Fibroblast of skin of right quadriceps (primary cell): Measurements from ENCODE around the gene VIPR2.
"Not testable (repeated sequence)": the region's sequence is repeated elsewhere in the genome, so short reads cannot be mapped to it uniquely, and the experiment has no call there.

Experiments used
- DNase-seq: peaks from one replicate; pipeline ENCODE4 v3.0.0-alpha.2; 2013

VIPR2 gene, protein sequence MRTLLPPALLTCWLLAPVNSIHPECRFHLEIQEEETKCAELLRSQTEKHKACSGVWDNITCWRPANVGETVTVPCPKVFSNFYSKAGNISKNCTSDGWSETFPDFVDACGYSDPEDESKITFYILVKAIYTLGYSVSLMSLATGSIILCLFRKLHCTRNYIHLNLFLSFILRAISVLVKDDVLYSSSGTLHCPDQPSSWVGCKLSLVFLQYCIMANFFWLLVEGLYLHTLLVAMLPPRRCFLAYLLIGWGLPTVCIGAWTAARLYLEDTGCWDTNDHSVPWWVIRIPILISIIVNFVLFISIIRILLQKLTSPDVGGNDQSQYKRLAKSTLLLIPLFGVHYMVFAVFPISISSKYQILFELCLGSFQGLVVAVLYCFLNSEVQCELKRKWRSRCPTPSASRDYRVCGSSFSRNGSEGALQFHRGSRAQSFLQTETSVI

DNA sequence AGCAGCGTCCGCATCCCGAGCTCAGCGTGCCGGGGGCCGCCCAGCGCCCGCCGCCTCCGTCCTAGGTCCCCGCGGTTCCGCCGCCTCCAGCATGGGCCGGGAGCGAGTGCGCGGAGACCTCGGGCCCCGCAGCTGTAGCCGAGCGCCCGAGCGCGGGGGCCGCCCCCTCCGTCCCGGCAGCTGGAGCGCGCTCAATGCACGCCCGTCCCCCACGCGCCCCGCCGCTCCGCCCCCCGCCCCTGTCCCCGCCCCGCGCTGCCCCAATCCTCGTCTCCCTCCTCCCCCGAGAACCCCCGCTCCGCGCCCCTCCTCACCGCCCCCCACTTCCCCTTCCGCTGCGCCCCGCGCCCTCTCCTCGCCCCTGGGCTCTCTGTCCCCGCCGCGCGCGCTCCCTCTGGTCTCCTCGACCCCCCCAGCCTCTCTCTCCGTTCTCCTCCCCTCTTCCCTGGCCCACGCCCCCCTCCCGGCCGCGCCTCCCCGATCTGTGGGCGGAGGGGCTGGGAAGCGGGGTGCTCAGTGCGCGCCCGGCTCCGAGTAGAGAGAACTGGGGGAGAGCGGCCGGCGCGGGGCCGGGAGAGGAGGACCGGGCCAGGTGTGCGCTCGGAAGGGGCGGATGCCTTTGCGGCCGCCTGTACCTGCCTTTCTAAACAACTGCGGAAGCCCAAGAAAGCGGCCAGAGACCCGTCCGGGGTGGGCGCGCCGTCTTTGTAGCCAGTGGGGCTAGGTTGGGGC, at the start of gene VIPR2:
VIPR2 (minus strand) TSS at position 110 of the 732 bp plus-strand sequence; CDS start at position 14, 96 bp downstream.
- DNase-seq = no peak

DNA sequence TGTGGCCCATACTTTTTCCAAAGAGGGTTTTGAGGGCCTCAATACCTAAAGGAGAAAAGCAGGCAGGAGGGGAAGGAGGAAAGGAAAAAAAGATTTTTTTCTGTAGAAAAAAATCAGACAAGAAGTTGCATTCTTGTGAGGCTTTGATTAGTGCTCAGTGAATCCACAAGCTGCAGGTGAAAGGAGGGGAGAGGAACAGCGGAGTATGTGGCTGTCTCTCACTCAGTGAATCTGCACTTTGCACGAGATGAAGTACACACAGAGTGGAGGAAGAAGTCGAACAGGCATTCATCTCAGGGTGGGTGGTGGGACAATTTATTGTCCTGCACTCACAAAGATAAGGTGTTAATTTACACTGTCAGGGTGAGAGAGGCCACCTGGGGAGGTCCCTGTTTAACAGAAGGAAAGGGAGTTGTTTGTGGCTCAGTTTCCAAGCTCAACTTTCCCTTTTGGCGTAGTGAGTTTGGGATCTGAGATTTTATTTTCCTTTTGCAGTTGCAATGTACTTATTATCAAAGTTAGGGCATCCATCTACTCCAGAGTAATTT, 49.0 kb upstream of the VIPR2 start:
- no peak for DNase-seq

DNA sequence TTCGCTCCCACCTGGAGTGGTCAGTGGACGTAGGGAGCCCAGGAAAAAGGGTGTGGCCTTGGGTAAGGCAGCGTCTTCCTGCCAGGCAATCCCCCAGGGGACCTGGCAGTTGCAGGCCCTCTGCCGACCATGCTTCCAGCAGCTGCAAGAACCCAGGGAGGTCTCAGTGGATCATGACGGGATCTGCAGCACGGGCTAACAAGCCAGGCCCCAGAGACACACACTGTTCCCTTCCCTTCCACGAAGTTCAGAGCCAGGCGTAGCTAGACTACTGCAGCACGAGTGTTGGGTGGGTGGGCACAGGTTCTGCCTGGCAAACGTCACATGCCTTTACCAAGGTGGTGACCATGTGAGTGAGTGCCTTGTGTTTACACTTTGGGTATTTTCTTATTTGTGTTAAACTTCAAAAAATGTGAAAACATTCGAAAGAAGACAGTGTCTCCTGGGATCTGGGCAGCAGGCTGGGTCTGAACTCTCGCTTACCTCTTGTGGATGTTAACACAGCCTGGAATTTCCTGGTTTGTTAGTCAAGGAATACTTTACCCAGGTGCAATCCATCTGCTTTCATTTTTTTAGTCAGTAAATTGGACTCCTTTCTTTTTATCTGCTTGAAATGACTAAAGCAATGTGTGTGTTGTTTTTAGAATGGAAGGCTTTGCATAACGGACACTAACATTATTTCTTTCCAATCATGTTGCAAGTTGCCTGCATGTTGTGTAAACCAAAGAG, 48.2 kb upstream of the VIPR2 start:
- no peak for DNase-seq

DNA sequence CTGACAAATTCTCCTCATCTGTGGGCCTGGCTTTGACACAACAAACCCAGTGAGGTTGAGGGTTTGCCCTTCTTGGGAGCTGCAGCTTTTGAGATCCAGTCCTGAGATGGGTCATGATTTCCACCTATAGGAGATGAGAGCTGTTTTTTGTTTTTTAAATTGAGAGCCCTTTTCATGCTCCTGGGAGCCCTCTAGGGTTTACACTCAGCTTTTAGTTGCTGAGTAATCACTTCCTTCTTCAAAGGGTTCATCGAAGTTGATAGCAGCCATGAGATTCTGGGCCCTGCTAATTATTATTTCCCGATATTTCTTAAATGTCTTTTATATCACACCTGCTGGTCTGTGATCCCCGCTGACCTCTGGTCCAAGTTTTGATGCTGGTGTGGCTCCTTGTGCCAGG, 47.3 kb upstream of the VIPR2 start:
- no peak for DNase-seq

DNA sequence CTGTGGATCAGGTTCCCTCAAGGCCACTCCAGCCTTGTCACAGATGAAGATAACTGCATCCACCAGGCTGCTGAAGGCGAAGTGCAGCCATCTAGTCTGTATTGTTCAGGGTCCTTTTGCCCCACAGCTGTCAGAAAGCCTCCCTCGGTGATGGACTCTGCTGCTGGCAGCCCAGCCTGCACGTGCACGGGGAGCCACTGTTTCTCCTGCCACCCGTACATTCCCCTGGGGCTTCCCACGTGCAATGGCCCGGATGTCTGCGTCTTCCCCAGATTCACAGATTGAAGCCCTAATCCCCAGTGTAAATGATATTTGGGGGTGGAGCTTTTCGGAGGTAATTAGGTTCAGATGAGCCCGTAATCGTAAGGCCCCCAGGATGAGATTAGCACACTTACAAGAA, 46.6 kb upstream of the VIPR2 start:
- no peak for DNase-seq

DNA sequence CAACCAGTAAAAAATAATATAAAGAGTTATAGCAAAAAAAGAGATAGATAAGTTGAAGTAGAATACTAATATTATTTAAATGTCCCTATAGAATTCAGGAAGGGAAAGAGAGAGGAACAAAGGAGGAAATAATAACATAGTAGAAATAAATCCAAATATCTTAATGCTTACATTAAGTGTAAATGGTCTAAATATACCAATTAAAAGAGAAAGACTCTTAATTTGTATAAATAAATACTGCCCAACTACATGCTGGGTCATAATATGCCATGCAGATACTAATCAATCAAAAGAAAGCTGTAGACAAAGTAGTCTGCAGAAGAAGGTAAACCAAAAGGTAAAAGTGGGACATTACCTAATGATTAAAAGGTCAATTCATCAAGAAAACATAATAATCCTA, 43.3 kb upstream of the VIPR2 start:
- no peak for DNase-seq

DNA sequence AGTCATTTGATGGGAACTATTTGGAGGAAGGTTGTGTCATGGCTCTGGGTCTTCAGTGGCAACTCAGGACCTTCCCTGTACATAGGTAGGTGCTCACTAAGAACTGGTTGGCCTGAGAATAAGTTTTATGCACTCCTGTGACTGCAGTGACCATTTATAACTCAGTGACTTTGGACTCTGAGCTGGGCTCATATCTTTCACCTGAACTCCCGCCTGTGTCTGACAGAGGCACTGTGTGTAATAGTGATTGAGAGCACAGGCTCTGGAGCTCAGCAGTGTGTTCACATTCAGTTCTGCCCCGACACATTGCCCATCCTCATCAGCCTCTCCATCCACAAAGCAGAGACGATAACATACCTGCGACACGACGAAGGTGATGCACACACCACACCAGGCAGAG, 34.6 kb upstream of the VIPR2 start:
- no peak for DNase-seq

DNA sequence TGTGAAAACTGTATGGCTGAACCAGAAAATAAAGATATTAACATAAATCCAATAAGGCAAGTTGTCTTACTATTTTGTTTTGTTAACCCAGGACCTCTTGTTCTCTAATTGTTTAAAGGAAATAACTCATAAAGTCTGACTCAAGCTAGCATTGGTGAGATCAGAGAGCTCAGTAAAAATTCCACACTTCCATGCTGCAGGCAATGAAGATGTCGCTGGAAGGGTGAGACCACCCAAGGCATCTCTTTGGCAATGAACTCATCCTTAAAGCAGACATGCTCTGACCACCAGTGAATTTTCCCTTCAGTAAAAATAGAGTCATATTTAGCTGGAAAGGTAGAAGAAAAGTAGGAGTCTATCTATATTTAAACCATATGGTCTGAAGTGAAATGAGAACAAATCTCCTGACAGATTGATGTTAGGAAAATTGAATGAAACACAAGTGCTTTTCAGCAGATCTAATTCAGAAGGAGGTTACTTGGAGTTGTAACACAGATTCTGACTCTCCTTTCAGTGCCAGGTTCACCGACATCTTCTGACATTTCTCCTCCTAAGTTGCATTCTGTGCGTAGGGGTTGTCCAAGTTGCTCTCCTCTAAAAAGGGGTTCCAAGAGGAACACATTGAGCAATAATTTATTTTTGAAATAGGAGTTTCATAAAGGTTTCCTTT, 32.8 kb upstream of the VIPR2 start:
- no peak for DNase-seq

DNA sequence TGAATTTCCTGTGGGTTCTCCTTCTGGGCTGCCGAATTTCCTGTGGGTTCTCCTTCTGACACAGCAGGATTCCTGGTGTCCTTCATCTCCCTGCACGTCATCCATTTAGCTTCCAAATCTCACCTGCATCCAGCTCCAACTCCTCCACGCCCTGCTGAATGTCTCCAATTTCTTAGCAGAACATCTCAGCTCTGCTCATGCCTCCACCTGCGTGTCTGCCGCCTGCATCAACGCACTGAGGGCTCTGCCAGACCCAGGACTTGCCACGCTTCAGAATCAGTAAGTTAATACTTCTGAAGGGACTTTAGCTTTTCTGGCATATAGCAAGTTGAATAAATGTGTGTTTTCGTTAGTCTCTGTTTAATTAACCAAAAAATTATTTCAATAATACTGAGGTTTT, 31.1 kb upstream of the VIPR2 start:
- no peak for DNase-seq

DNA sequence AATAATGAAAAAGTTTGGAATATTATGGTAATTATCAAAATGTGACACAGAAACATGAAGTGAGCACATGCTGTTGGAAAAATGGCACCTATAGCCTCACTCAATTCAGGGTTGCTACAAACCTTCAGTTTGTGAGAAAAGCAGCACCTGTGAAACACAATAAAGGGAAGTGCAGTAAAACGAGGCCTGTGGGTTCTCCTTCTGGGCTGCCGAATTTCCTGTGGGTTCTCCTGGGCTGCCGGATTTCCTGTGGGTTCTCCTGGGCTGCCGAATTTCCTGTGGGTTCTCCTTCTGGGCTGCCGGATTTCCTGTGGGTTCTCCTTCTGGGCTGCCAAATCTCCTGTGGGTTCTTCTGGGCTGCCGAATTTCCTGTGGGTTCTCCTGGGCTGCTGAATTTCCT, 30.4 kb upstream of the VIPR2 start:
- not testable (repeated sequence) for DNase-seq

DNA sequence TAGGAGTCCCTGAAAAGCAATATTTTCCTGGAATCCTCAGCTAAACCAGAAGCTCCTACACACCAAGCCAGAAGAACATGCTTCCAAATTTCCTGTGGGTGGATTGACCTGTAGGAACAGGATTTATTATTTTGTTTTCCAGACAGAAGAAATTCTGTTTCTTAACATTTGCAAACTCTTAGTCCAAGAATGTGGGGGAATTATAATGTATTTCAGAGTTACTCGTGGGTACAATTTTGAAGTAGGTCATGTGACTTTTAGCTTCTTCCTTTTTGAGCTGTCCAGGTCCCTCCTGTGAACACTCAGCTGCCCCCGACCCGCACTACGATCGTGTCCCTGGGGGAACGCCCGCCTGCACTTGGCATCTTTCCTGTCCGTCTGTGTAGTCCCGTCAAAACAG, 27.7 kb upstream of the VIPR2 start:
- DNase-seq = no peak

DNA sequence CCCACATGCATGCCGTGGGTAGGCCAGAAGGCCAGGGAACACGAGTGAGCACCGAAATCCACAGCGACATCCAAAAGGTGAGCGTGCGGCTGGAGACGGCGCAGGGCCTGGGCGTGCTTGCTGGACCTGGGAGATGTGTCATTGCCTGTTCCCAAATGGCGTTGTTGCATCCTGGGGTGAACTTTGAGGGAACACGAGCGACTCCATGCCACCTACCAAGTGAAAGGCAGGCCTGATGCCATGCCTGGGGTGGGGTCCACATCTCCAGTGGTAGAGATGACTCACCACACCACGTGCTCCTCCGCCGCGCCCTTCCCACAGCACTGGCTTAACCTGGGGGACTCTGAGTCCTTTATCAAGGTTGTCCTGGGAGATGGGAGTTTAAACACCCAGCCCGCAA, 24.7 kb upstream of the VIPR2 start:
- DNase-seq = no peak

DNA sequence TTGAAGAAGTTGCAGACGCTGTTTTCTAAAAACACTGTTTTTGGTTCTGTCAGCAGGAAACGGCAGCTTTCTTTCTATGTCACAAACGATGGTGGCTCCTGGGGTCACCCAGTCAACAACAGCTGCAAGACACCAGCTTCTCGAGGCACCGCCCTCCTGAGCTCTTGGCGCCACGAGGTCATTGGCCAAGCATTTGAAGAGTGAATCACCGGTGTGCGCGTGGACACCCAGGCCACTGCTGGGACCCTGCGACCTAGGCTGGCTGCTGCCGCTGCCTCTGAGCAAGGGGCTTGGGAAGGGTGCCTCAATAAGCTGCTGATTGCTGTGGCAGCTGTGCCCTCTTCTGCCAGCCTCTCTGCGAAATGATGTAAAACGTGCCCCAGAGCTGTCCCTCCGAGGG, 22.5 kb upstream of the VIPR2 start:
- DNase-seq = no peak

DNA sequence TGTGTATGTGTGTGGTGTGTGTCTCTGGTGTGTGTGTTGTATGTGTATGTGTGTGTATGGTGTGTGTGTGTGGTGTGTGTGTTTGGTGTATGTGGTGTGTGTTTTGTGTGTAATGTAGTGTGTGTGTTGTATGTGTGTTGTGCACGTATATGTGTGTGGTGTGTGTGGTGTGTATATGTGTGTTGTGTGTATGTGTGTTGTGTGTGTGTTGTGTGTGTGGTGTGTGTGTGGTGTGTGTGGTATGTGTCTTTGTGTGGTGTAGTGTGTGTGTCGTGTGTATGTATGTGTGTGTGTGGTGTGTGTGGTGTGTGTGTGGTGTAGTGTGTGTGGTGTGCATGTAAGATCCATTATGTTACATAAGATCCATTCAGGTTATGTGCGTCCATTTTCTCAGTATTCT, 21.9 kb upstream of the VIPR2 start:
- DNase-seq = no peak

DNA sequence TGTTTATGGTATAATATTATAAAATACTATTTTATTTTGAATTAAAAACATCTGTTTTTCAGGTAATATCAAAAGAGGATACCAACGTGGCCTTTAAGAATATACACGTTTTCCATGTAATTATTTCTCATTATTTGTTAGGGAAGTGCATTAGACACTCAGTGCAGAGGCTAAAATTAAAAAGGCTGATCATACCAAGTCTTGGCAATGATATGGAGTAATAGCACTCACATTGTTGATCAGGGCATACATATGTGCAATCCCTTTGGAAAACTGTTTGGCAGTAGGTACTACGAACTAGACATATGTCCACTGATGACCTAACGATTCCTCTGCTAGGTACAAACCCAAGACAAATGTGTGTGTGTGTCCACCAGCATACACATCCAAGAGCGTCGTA, 20.7 kb upstream of the VIPR2 start:
- no peak for DNase-seq

DNA sequence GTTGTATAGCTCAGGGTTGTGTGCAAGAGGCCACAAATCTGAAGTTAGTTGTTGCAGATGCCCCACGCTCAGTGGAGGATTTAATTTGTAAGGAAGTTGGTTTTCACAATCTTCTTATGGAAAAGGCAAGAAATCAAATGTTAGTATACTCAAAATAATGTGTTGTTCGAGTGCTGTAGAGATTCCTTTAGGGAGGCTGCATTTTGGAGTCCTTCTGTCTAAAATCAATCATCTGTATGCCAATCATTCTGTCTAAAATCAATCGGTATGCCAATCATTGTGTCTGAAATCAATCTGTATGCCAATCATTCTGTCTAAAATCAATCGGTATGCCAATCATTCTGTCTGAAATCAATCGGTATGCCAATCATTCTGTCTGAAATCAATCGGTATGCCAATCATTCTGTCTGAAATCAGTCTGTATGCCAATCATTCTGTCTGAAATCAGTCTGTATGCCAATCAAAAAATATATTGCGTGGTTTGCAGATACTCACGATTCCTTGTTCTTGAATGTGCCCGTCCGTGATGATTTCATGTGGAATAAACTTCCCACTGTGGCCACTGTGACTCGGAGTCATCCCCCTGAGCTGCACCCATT, 19.1 kb upstream of the VIPR2 start:
- DNase-seq = not testable (repeated sequence)

DNA sequence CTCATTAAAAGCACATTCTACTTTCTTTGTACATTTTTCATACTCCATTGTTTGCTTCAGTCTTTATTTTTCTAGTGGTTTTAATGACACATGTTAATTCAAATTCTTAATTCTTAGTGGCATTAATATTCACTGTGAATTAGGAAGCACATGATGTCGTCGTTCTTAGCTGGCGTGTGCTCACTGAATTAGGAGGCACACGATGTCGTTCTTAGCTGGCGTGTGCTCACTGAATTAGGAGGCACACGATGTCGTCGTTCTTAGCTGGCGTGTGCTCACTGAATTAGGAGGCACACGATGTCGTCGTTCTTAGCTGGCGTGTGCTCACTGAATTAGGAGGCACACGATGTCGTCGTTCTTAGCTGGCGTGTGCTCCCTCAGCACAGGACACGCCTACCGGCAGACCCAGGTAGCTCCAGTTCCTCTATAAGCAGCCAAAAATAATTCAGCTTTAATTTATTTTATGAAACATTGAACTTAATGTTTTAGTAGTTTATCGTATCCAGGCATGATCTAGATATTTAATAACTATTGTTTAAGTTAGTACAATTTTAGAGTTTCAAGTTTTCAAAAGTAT, 17.5 kb upstream of the VIPR2 start:
- DNase-seq = not testable (repeated sequence)

DNA sequence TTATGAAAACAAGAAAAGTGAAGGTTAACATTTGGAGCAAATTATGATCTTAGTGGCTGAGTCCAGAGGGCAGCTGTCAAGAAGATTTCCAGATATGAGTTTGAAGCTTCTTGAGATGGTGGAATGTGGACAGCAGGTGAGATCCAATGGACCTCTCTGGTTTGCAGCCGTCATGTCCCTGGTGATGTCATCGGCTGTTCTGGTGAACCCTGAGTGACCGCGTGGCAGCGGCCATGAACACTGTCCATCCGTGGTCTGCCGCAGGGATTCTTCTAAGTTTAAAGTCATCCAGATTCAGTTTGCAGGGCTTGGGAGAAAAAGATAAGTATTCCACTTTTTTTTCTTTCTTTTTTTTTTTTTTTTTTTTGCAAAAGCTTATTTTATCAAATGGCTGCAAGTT, 15.8 kb upstream of the VIPR2 start:
- no peak for DNase-seq

DNA sequence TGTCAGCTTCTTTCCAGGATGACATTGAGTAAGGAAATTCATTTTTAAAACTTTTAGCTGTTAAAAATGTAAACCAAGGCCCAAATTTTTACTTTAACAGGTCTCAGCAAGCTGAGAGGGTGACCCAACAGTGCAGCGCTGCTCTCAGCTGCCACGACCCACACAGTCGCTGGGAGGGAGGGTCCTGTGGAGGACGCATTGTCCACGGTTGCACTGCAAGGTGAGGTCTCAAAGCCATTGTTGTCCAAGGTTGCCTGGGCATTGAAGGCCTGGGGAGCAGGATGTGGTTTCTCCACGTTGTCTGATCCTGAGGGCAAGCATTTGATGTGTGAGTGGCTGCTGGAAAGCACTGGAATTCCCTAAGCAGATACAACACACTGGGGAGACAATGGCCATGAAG, 15.1 kb upstream of the VIPR2 start:
- DNase-seq = no peak

DNA sequence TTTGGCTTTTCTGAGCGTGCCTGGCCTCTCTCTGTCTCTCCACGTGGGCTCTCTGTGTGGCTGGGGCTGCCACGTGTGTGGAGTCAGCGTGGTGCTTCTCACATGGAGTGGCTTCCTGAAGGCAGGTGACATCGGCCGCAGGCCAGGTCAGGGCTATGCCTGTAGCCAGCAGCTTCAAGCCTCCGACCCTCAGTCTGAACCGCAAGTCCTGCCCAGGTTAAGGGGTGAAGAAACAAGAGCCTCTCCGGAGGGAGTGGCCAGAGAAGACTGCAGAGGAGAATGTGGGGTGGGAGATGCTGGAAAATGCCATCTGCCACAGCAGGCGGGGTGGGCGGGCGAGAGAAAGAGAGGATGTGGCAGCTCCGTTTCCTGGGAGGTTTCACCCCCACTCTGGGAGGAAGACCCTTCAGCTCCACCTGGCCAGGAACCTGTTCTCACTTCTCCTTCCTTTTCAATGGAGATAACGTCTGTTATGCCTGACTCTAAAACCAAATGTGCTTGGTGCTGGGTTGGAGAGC, 14.3 kb upstream of the VIPR2 start:
- DNase-seq = no peak

DNA sequence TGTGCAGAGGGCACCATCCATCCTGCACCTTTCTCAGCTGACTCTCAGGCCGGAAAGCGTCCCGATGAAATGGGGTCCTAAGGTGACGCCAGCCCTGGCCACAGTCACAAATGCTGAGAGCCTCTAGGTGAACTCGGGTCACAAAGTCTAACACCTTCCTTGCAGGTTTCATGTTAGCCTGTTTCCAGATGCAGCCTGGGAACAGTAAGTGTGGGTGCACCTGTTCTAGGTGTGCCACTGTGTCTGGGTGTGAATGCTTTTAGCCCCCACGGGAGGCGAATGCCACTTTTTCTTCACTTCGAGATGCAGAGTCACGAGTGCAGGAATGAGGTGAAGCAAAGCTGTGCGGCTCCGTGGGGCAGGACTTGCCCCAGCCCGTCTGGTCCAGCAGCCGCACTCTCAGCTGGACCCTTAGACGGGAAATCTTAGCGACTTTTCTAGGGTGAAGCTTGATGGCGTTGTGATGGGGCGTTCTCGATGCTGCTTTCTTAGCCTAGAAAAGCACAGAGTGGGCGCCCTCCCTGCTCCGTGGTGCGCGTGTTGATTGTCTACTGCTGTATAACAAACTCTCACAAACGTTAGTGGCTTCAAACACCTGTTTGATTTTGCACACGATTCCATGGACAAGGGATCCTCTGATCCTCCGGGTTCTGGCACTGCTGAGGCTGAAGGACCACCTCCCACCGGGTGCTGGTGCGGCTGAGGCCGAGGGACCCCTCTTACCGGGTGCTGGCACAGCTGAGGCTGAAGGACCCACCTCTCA, 13.6 kb upstream of the VIPR2 start:
- DNase-seq = no peak
